Aortic smooth muscle cell (primary cell): ENCODE measurements around the gene HOXB2. TPM values are rescaled to one million over a fixed set of nuclear protein-coding genes. Genes with fewer than 3 reads are reported as not detected.

Source experiments
- total RNA-seq: library from RNA; depleted of rRNA; stranded (reverse); fragments of >200 nt; gene quantifications from 2 replicates; pipeline ENCODE4 v1.2.3, GENCODE V29; 2014

The HOXB2 gene
- 1.5 and 1.8 TPM in 2 replicates for total RNA-seq

DNA sequence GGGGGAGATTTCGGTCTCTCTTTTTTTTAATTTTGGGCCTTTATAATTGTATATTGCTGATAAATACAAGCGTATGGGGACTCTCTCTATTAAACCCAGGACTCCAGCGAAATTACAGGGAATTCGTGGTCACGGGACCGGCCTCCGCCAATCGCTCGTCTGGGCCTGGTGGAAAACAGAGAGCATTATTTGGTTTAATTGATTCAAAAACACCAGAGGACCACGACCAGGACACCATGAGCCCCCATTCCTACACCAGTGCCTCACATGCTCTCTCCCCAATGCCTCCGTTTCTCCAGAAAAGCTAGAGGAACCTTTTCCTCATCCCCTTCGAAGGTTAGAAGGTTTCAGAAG is at the start of gene HOXB2:
TSS of gene HOXB2 (minus strand) at position 88 of the 354 bp plus-strand sequence. CDS start 198 bp downstream, outside the sequence.

DNA sequence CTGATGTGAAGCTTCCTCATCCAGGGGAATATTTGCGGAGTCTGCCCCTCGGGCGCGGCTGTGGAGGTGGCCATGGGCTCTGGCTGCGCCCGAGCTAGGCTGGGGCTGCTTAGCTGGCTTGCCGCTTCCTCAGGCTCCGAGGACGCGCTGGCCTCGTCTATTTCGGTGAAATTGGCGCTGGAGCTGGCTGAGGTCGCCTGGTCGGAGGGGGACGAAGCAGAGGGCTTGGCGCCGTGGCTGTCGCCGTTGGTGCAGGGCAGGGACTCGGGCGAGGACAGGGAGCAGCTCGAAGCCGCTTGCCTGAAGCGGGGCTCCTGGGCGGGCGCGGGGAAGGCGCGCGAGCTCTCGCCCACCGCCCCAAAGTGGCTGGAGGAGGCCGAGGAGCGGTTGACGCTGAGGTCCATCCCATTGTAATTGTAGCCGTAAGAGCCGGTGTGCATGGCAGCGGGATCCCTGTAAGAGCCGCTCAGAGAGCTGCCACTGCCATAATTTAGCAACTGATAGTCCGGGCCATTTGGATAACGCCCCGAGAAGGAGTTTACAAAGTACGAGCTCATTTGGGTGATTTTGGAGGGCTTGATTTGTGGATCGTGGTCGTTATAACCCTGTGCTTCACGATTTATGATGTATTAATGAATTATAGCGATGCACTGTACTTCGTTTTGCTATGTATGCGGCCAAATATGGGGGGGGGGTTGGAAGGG is 48.4 kb upstream of the HOXB2 start, which contains the start of gene HOXB5:
TSS of gene HOXB5 (minus strand) at position 654 of the 704 bp plus-strand sequence. CDS start at position 557, 97 bp downstream.

DNA sequence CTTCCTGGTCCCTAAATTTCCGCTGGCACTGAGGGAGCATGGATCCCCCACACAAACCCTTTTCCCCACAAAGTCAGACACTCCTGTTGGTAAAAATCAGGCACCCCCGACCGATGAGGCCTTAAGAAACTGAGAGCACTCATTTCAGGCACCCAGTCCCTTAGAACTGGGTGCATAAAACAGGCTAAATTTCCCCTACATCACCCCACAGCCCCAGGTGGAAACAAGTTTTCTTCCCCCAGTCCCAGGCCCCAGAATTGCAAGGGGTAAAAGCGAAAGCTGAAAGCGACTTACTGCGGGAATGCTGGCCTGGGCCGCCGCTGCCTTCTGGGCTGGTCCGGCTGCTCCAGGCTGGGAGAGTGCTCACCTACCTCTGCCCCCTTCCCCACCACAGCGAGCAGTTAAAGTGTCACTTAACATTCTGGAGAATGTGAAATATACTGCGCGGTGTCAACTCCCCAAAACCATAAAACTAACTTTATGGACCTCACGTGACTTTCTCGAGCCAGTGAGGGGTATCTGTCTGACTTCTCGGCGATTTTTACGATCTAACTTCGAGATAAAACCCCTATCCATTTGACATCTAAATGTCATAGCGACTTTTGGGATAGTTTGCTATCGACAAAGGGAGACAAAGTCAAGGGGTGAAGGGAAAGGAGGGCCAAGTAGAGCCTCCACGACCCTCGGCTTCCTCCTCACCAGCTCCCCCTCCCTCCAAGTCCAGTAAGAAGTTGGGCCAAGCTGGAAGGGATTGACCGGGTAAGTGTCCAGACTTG is 45.1 kb upstream of the HOXB2 start, which contains the start of gene HOXB3:
TSS of gene HOXB3 (minus strand) at position 411 of the 776 bp plus-strand sequence. CDS start 37,767 bp downstream, outside the sequence.

DNA sequence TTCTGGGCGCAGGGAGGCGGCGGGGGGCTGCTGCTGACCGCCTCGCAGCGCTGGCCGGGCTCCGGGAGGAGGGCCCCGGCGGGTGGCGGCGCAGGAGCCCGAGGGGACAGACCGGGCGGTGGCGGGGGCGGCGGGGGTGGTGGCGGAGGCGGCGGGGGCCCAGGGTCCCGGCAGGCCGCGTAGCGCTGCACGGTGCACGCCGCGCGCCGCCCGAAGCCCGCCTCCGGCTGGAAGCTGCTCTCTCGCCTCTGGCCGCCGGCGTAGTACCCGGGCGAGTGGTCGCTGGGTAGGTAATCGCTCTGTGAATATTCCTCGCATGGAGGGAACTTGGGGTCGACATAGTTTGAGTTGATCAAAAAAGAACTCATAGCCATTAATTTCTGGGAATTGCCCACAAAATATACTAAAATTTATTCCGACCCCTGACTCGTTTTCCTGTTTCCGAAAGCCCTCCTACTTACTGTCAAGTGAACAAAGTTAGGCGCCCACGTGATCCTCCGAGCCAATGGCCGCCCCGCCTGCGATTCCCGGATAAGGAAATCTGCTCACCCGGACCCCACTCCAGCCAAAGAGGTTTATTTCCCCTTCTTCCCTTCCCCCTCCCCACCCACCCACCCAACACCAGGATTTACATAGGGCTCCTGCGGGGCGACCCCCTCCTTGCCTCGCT is 33.2 kb upstream of the HOXB2 start, which contains the start of gene HOXB4:
TSS of gene HOXB4 (minus strand) at position 405 of the 670 bp plus-strand sequence. CDS start at position 374, 31 bp downstream.

DNA sequence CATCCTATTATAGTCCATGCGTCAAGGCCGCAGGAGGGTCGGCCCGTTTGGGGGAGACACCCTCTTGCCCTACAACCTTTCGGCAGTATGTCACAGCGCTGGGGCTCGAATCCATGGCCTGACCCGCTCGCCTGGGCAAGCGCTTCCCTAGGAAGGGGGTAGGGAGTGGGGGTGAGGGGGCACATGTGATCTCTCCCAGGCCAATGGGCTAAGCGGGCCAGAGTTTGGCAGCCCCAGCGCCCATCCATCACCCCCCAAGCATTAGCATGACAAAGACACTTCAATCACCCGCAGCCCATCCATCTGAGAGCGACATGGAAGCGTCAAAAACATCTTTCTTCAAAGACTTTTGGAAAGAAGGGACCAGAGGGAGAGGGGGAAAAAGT is 14.0 kb downstream of the HOXB2 start, which contains the start of gene HOXB1:
TSS of gene HOXB1 (minus strand) at position 125 of the 386 bp plus-strand sequence. CDS start at position 18, 107 bp downstream.

Other genes with a start within 250 kb of the HOXB2 start
- 0.13 TPM in 1 of 2 replicates, not detected in the other for gene SKAP1, start 114.9 kb downstream of the HOXB2 start, total RNA-seq
- not detected in 2 replicates for gene HOXB1, start 14.1 kb downstream of the HOXB2 start, total RNA-seq
- 0.06 and 0.26 TPM in 2 replicates for gene HOXB4, start 33.2 kb upstream of the HOXB2 start, total RNA-seq
- 0.26 and 0.31 TPM in 2 replicates for gene HOXB3, start 45.1 kb upstream of the HOXB2 start, total RNA-seq
- not detected in 2 replicates for gene HOXB5, start 48.7 kb upstream of the HOXB2 start, total RNA-seq
- 0.13 TPM in 1 of 2 replicates, not detected in the other for gene HOXB6, start 59.9 kb upstream of the HOXB2 start, total RNA-seq
- not detected in 2 replicates for gene HOXB7, start 65.9 kb upstream of the HOXB2 start, total RNA-seq
- gene HOXB8, start 70.2 kb upstream of the HOXB2 start, total RNA-seq: not detected in 2 replicates
- gene HOXB9, start 81.2 kb upstream of the HOXB2 start, total RNA-seq: not detected in 2 replicates
- gene PRAC1, start 177.4 kb upstream of the HOXB2 start, total RNA-seq: not detected in 2 replicates
- gene PRAC2, start 178.1 kb upstream of the HOXB2 start, total RNA-seq: not detected in 2 replicates
- not detected in 2 replicates for gene HOXB13, start 183.6 kb upstream of the HOXB2 start, total RNA-seq